Measurements from ENCODE around the gene ZDHHC22.

The ZDHHC22 gene

GRCh38 chr14:77124345-77125280 lies 17.0 kb downstream of the ZDHHC22 start:
- no peaks in the 10 kb centered on the region for H3K9me3 ChIP-seq
- H3K4me1 ChIP-seq (ENCODE audit: control insufficient read depth in 1 of 2, insufficient read depth in 1 of 2, low read depth in 1 of 2, low read length in 1 of 2), result peaks cover 10 to 11% of the 10 kb centered on the region in 2 experiments
- H3K36me3 ChIP-seq, result no peaks in the 10 kb centered on the region
- no peak overlapping the region for H3K27ac ChIP-seq
- TF ChIP-seq CTCF (IDR thresholded peaks at IDR 0.05), result peak; percentile 78
- H3K27me3 ChIP-seq, result peaks cover 71% of the 10 kb centered on the region
- H3K4me3 ChIP-seq (ENCODE audit: low read depth in 1 of 2, low read length in 1 of 2), result peak overlapping the region; percentile 12 to 21

DNA sequence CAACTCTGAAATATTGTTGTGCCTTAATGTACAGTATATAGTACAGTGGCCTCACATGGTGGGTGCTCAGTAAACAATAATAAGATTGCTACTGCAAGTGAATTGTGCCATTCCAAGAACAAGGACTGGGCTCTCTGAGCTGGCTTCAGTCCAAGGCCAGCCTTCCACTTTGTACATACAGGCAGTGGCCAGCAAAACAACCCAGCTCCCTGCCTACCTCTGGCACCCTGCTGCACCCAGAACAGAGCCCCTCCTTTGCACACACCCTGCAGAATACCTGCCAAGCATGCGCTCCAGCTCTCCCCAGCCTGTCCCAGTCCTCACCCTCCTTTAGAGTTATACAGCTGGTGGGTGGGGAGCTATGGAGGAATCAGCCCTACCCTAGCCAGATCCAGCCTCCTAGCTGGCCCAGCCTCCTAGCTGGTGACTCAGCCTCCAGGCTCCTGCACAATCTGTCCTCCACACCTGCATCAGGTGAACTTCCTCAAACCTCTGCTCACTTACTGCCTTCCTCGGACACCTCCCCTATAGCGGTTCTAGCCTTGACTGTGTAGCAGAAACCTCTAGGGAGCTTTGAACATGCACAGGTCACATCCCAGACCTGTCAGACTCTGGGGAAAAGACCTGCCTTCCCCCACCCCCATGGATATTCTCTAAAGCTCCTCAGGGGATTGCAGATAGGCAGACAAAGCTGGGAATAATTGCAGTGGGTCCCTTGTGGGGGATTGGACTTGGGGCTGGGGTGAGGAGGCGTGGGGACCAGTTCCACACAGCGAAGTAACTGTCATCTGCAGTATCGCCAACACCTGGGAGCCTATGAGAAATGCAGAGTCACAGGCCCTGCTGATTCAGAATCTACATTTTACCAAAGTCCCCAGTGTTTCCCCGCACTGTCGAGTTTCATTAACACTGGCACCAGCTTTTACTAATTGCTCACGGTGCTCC lies 17.9 kb downstream of the ZDHHC22 start:
- peaks cover 10 to 11% of the 10 kb centered on the region in 2 experiments for H3K4me1 ChIP-seq (ENCODE audit: control insufficient read depth in 1 of 2, insufficient read depth in 1 of 2, low read depth in 1 of 2, low read length in 1 of 2)
- no peaks in the 10 kb centered on the region for H3K36me3 ChIP-seq
- H3K27me3 ChIP-seq, result peaks cover 62% of the 10 kb centered on the region
- no peaks in the 10 kb centered on the region for H3K9me3 ChIP-seq
- no peak for TF ChIP-seq CTCF (IDR thresholded peaks at IDR 0.05)
- H3K4me3 ChIP-seq (ENCODE audit: low read depth in 1 of 2, low read length in 1 of 2), result no peak overlapping the region
- H3K27ac ChIP-seq, result no peak overlapping the region

DNA sequence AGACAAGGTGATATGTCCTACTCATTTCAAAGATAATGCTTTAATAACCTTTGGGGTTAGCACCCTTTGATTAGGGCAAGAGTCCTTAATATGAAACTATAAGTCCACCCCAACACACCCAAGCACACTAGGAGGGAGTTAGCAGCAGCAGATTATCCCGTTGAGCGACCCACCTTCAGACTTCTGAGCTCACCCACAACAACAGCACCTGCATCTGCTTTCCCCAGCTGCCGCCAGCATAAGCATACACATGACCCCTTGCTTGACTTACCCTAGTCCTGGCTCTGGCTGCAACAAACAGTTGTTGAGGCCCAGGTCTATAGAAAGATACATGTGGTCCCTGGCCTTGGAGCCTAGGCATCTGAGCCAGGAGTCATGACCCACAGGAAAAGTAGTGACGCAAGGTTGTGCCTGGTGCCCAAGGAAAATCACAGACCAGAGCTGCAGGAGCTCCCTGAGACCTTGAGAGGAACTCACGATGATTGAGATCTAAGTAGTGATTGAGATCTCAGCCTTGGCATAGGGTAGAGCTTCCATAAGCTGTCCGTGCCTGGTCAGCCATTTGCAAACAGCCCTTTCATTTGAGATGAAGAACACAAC lies 19.0 kb downstream of the ZDHHC22 start:
- TF ChIP-seq CTCF (IDR thresholded peaks at IDR 0.05), result no peak
- no peak overlapping the region for H3K4me3 ChIP-seq (ENCODE audit: low read depth in 1 of 2, low read length in 1 of 2)
- H3K36me3 ChIP-seq, result no peaks in the 10 kb centered on the region
- peaks cover 51% of the 10 kb centered on the region for H3K27me3 ChIP-seq
- H3K9me3 ChIP-seq, result no peaks in the 10 kb centered on the region
- peaks cover 10 to 11% of the 10 kb centered on the region in 2 experiments for H3K4me1 ChIP-seq (ENCODE audit: control insufficient read depth in 1 of 2, insufficient read depth in 1 of 2, low read depth in 1 of 2, low read length in 1 of 2)
- no peak overlapping the region for H3K27ac ChIP-seq

DNA sequence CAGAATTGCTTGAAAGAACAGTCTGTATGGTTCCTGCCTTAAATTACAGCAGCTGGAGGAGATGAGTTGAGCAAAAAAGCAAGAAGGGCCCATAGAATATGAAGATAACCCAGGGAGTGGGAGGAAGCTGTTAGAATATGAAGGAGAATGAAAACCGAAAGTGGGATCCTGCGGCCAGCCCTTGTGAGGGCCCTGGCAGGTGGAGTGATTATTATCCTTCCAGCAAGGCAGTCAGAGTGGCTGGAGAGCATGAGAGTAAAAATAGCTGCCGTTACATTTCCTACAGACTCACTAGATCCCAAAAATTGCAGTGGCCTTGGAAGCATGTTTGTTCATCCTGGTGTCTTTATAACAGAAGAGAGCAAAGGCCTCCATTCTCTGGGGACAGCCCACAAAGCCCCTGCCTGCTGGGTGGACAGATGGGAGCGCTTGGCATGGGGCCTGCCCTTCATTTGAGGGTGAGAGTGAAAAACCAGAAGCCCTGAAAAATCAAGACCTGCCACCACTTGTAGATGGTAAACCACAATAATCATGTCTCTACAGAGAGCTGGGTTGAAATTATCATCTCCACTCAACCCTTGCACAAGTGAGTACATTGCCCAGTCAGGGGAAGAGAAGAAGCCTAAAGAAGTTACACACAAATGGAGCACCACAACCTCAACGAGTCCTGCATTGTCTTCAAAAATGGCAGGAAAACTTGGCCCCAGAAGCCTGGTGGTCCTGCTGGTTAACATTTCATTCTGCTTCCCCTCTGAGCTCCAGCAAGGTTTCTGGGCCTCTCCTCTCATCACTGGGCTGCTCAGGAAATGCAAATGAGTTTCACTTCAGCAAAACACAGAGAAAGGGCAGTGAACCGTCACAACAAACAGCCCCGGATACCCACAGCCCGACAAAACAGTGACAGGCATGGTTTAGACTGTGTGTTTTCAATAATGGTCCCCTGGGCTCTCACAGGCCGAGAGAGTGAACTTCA lies 20.5 kb downstream of the ZDHHC22 start:
- no peak overlapping the region for H3K27ac ChIP-seq

More for the DNA sequence above, 20.5 kb downstream of the ZDHHC22 start:
- no peak overlapping the region for H3K4me3 ChIP-seq (ENCODE audit: low read depth in 1 of 2, low read length in 1 of 2)
- H3K36me3 ChIP-seq, result no peaks in the 10 kb centered on the region
- no peak for TF ChIP-seq CTCF (IDR thresholded peaks at IDR 0.05)
- H3K9me3 ChIP-seq, result no peaks in the 10 kb centered on the region
- peaks cover 36% of the 10 kb centered on the region for H3K27me3 ChIP-seq
- H3K4me1 ChIP-seq (ENCODE audit: control insufficient read depth in 1 of 2, insufficient read depth in 1 of 2, low read depth in 1 of 2, low read length in 1 of 2), result peaks cover 10 to 11% of the 10 kb centered on the region in 2 experiments
